H54 (cell line): ENCODE data around the gene ABHD15.

Source experiments
- DNase-seq: peaks from one replicate; pipeline ENCODE4 v3.0.0; 2011; ENCODE audit warnings: low spot score, mixed read lengths; ENCODE audit not compliant: insufficient read length
- FAIRE-seq: peaks from 3 replicates; lab custom pipeline; 2011; peaks lifted over from hg19 to GRCh38; lab: Jason Lieb, UNC
- POLR2A ChIP-seq: IDR thresholded peaks from 2 replicates; pipeline ENCODE4 v1.6.1; 2011; ENCODE audit warnings: low read depth, mild to moderate bottlenecking, low read length

ABHD15 gene

GRCh38 chr17:29607557-29608195 is 40.8 kb upstream of the ABHD15 start:
- no peak for FAIRE-seq
- no peak for DNase-seq
- no peak for TF ChIP-seq POLR2A

GRCh38 chr17:29603109-29603674 is 36.4 kb upstream of the ABHD15 start:
- DNase-seq: no peak

GRCh38 chr17:29597361-29598172 is 30.7 kb upstream of the ABHD15 start:
- FAIRE-seq: no peak
- no peak for TF ChIP-seq POLR2A
- no peak for DNase-seq

More at GRCh38 chr17:29603109-29603674, 36.4 kb upstream of the ABHD15 start:
- no peak for FAIRE-seq
- no peak for TF ChIP-seq POLR2A

- FAIRE-seq (no peak), DNase-seq (no peak)
- TF ChIP-seq POLR2A: no peak
These were observed 30.0 kb upstream of the ABHD15 start for GRCh38 chr17:29596811-29597210.

- no peak for FAIRE-seq
- no peak for TF ChIP-seq POLR2A
- DNase-seq: no peak
These were observed 29.3 kb upstream of the ABHD15 start for GRCh38 chr17:29595943-29596774.

GRCh38 chr17:29595107-29595942 is 28.5 kb upstream of the ABHD15 start:
- TF ChIP-seq POLR2A: no peak
- FAIRE-seq (no peak), DNase-seq (no peak)

GRCh38 chr17:29594519-29595090 is 27.8 kb upstream of the ABHD15 start:
- no peak for DNase-seq
- no peak for FAIRE-seq
- no peak for TF ChIP-seq POLR2A

GRCh38 chr17:29593591-29594518 is 27.0 kb upstream of the ABHD15 start:
- DNase-seq (no peak), FAIRE-seq (no peak)
- no peak for TF ChIP-seq POLR2A

GRCh38 chr17:29592850-29593551 is 26.2 kb upstream of the ABHD15 start, which contains the start of gene ANKRD13B:
TSS of gene ANKRD13B (plus strand) at chr17:29593132. CDS start at chr17:29593622, 490 bp downstream.
- DNase-seq (no peak), FAIRE-seq (no peak)
- no peak for TF ChIP-seq POLR2A

GRCh38 chr17:29591737-29592608 is 25.1 kb upstream of the ABHD15 start:
- DNase-seq (peak; percentile 83), FAIRE-seq (no peak)
- TF ChIP-seq POLR2A: no peak
